ENCODE measurements around the gene OR2K2. TPM values are rescaled to one million over a fixed set of nuclear protein-coding genes. Genes with fewer than 3 reads are reported as not detected.

OR2K2 gene
- total and polyA plus RNA-seq, 8 donors = not detected

- H3K36me3 ChIP-seq = peaks cover 0 to 35% (median 16%) of the 10 kb centered on the region in 3 donors
- ATAC-seq (no peak), FAIRE-seq (no peak), DNase-seq (no peak)
- intact Hi-C loops (cut with DNase I) = no loop called here
- no peak overlapping the region for H3K4me3 ChIP-seq
- no peak overlapping the region for H3K27ac ChIP-seq
- H3K9me3 ChIP-seq = no peaks in the 10 kb centered on the region
- no peaks in the 10 kb centered on the region for H3K4me1 ChIP-seq
- no peak for TF ChIP-seq CTCF (IDR thresholded peaks at IDR 0.05)
- no peaks in the 10 kb centered on the region for H3K27me3 ChIP-seq
- 93 to 95% methylated on average over 5 of the region's 5 CpGs for WGBS, 2 donors
Measured at GRCh38 chr9:111362526-111362925, 32.5 kb upstream of the OR2K2 start.

- ATAC-seq = no peak
- WGBS, 2 donors = 92 to 94% methylated on average over 2 of the region's 2 CpGs
- TF ChIP-seq CTCF (IDR thresholded peaks at IDR 0.05) = no peak
- no peaks in the 10 kb centered on the region for H3K4me1 ChIP-seq
- no peak overlapping the region for H3K27ac ChIP-seq
- no peak for FAIRE-seq
- no peak overlapping the region for H3K4me3 ChIP-seq
- H3K9me3 ChIP-seq = no peaks in the 10 kb centered on the region
- H3K27me3 ChIP-seq = no peaks in the 10 kb centered on the region
- DNase-seq = no peak
- intact Hi-C loops (cut with DNase I) = no loop called here
- peaks cover 0 to 20% (median 8%) of the 10 kb centered on the region in 3 donors for H3K36me3 ChIP-seq
Measured at GRCh38 chr9:111360881-111361280, 30.9 kb upstream of the OR2K2 start.

- TF ChIP-seq CTCF (IDR thresholded peaks at IDR 0.05) = no peak
- Histone ChIP-seq H3K27ac (no peak overlapping the region), H3K27me3 (no peaks in the 10 kb centered on the region), H3K9me3 (no peaks in the 10 kb centered on the region), H3K36me3 (peaks cover 0 to 2% (median 0%) of the 10 kb centered on the region in 3 donors), H3K4me3 (no peak overlapping the region), H3K4me1 (peaks cover 0 to 4% (median 0%) of the 10 kb centered on the region in 3 donors)
- FAIRE-seq = no peak
- intact Hi-C loops (cut with DNase I) = no loop called here
- 69 to 72% methylated on average over 11 of the region's 11 CpGs for WGBS, 2 donors
- DNase-seq = no peak
- ATAC-seq = peak in 3 of 4 donors; percentile 54 to 64 (median 55)
Measured at GRCh38 chr9:111356481-111357244, 26.6 kb upstream of the OR2K2 start.

GRCh38 chr9:111352545-111352944 lies 22.5 kb upstream of the OR2K2 start:
- Histone ChIP-seq H3K27me3 (no peaks in the 10 kb centered on the region), H3K9me3 (no peaks in the 10 kb centered on the region), H3K4me1 (peaks cover 7 to 15% (median 8%) of the 10 kb centered on the region in 3 donors), H3K27ac (no peak overlapping the region), H3K4me3 (no peak overlapping the region), H3K36me3 (no peaks in the 10 kb centered on the region)
- ATAC-seq (no peak), FAIRE-seq (no peak), DNase-seq (no peak)
- intact Hi-C loops (cut with DNase I) = no loop called here
- WGBS, 2 donors = 2 to 10% methylated on average over 2 of the region's 2 CpGs
- TF ChIP-seq CTCF (IDR thresholded peaks at IDR 0.05) = no peak

GRCh38 chr9:111350556-111350955 lies 20.5 kb upstream of the OR2K2 start:
- FAIRE-seq = no peak
- H3K27ac ChIP-seq = no peak overlapping the region
- no peaks in the 10 kb centered on the region for H3K36me3 ChIP-seq
- no peak for TF ChIP-seq CTCF (IDR thresholded peaks at IDR 0.05)
- ATAC-seq = no peak
- H3K4me1 ChIP-seq = peaks cover 7 to 15% (median 8%) of the 10 kb centered on the region in 3 donors
- DNase-seq = no peak
- H3K4me3 ChIP-seq = no peak overlapping the region
- intact Hi-C loops (cut with DNase I) = no loop called here
- no peaks in the 10 kb centered on the region for H3K9me3 ChIP-seq
- H3K27me3 ChIP-seq = peaks cover 0 to 14% (median 0%) of the 10 kb centered on the region in 4 donors

Data from pancreas (tissue), 10 donors.